Left lung (tissue), 10 donors: ENCODE data around the gene CLDN24. TPM values are rescaled to one million over a fixed set of nuclear protein-coding genes. Genes with fewer than 3 reads are reported as not detected.
A peak's percentile ranks its signal among the peaks of the same experiment; 100 is the strongest.

Experiments used
- ATAC-seq: fragments of 200-7000 bp; cut with Tn5 transposase; one replicate; pipeline ENCODE4 v1.9.1; 2020; ENCODE audit warnings: moderate library complexity
- DNase-seq, 4 donors: peaks; one replicate each; pipeline ENCODE4 v3.0.0-alpha.2; 2013 to 2020
- H3K27ac ChIP-seq, 2 donors: fragments of 200-600 bp; sonication (generic) in 1 of 2; one replicate each; pipeline versions ENCODE4 v1.5.0 to v1.8.0; 2020 to 2021
- H3K27me3 ChIP-seq, 2 donors: fragments of 200-600 bp; sonication (generic) in 1 of 2; one replicate each; pipeline versions ENCODE4 v1.5.0 to v1.8.0; 2020 to 2021
- H3K36me3 ChIP-seq, 2 donors: fragments of 200-600 bp; sonication (generic) in 1 of 2; one replicate each; pipeline versions ENCODE4 v1.5.0 to v1.8.0; 2020 to 2021
- H3K4me1 ChIP-seq, 2 donors: fragments of 200-600 bp; one replicate each; pipeline ENCODE4 v1.8.0; 2021
- H3K4me3 ChIP-seq, 2 donors: fragments of 200-600 bp; sonication (generic) in 1 of 2; one replicate each; pipeline versions ENCODE4 v1.5.0 to v1.8.0; 2020 to 2021; ENCODE audit warnings: mild to moderate bottlenecking in 1 of 2
- H3K9me3 ChIP-seq, 2 donors: fragments of 200-600 bp; sonication (generic) in 1 of 2; one replicate each; pipeline versions ENCODE4 v1.5.0 to v1.8.0; 2020 to 2021
- CTCF ChIP-seq, 2 donors: fragments of 200-600 bp; sonication (generic) in 1 of 2; IDR thresholded peaks; one replicate each; pipeline versions ENCODE4 v1.5.0 to v1.8.0; 2021; ENCODE audit warnings: antibody characterized with exemption in 2 of 2
- intact Hi-C, 2 donors: fragments of 100-400 bp; cut with DNase I; formaldehyde crosslinking; loops; one replicate each; pipeline versions ENCODE4 v1.11.2 to v1.14.2; 2022
- polyA plus RNA-seq, 6 donors: library from polyadenylated mRNA; unstranded; fragments of 120-200 nt; gene quantifications; one replicate each; pipeline ENCODE4 v1.2.1, GENCODE V29; 2013; ENCODE audit not compliant: insufficient read length in 6 of 6
- total RNA-seq, 2 donors: library from RNA; stranded (reverse); fragmentation: NEBNext Ultra II Directional; extraction: Animal tissue kit (Norgen Biotek cat#: 25700); gene quantifications; one replicate each; pipeline ENCODE4 v1.2.1, GENCODE V29; 2021
- donor health status: DM: no; HTN: yes; CAD: no.
- donor health status: DM: no; HTN: no; CAD: no.

The CLDN24 gene
- total and polyA plus RNA-seq, 8 donors = 0.25 to 0.53 TPM; not detected in 6

GRCh38 chr4:183356173-183356830 lies 34.1 kb upstream of the CLDN24 start:
- DNase-seq (no peak), ATAC-seq (no peak)
- Histone ChIP-seq H3K4me1 (no peaks in the 10 kb centered on the region), H3K36me3 (no peaks in the 10 kb centered on the region), H3K4me3 (no peak overlapping the region), H3K27me3 (no peaks in the 10 kb centered on the region), H3K27ac (no peak overlapping the region), H3K9me3 (no peaks in the 10 kb centered on the region)
- intact Hi-C loops = no loop called here
- no peak for TF ChIP-seq CTCF (IDR thresholded peaks at IDR 0.05)

GRCh38 chr4:183355405-183355804 lies 33.2 kb upstream of the CLDN24 start:
- no peaks in the 10 kb centered on the region for H3K4me1 ChIP-seq
- no peaks in the 10 kb centered on the region for H3K9me3 ChIP-seq
- no peak for ATAC-seq
- no peak overlapping the region for H3K27ac ChIP-seq
- TF ChIP-seq CTCF (IDR thresholded peaks at IDR 0.05) = no peak
- no peaks in the 10 kb centered on the region for H3K36me3 ChIP-seq
- intact Hi-C loops = no loop called here
- no peaks in the 10 kb centered on the region for H3K27me3 ChIP-seq
- H3K4me3 ChIP-seq = no peak overlapping the region
- no peak for DNase-seq

GRCh38 chr4:183354219-183354618 lies 32.0 kb upstream of the CLDN24 start:
- intact Hi-C loops = no loop called here

GRCh38 chr4:183353557-183353956 lies 31.3 kb upstream of the CLDN24 start:
- no peak for TF ChIP-seq CTCF (IDR thresholded peaks at IDR 0.05)
- Histone ChIP-seq H3K36me3 (no peaks in the 10 kb centered on the region), H3K9me3 (no peaks in the 10 kb centered on the region), H3K27ac (no peak overlapping the region), H3K4me1 (peaks cover 0 to 7% of the 10 kb centered on the region in 2 donors), H3K27me3 (no peaks in the 10 kb centered on the region), H3K4me3 (no peak overlapping the region)
- ATAC-seq = no peak
- no peak for DNase-seq
- intact Hi-C loops = no loop called here

More at GRCh38 chr4:183354219-183354618, 32.0 kb upstream of the CLDN24 start:
- ATAC-seq (peak; percentile 30), DNase-seq (peak in 1 of 4 donors; percentile 27)
- H3K4me3 ChIP-seq = no peak overlapping the region
- H3K9me3 ChIP-seq = no peaks in the 10 kb centered on the region
- no peaks in the 10 kb centered on the region for H3K36me3 ChIP-seq
- H3K4me1 ChIP-seq = peaks cover 0 to 4% of the 10 kb centered on the region in 2 donors
- no peak for TF ChIP-seq CTCF (IDR thresholded peaks at IDR 0.05)
- H3K27me3 ChIP-seq = no peaks in the 10 kb centered on the region
- no peak overlapping the region for H3K27ac ChIP-seq

GRCh38 chr4:183352546-183352945 lies 30.3 kb upstream of the CLDN24 start:
- intact Hi-C loops = no loop called here
- Histone ChIP-seq H3K36me3 (no peaks in the 10 kb centered on the region), H3K27ac (no peak overlapping the region), H3K4me3 (no peak overlapping the region), H3K27me3 (no peaks in the 10 kb centered on the region), H3K9me3 (no peaks in the 10 kb centered on the region), H3K4me1 (peaks cover 0 to 16% of the 10 kb centered on the region in 2 donors)
- no peak for DNase-seq
- no peak for TF ChIP-seq CTCF (IDR thresholded peaks at IDR 0.05)
- ATAC-seq = no peak
